ENCODE data around the gene MYH11. TPM values are rescaled to one million over a fixed set of nuclear protein-coding genes. Genes with fewer than 3 reads are reported as not detected.

Gene MYH11
- total and polyA plus RNA-seq, 2 of the 13 experiments (the other 11 are each of a cell fraction or from before 2014, with no cell fraction given) = not detected

- TF ChIP-seq PRDM10 (CRISPR knock-in tag; IDR thresholded peaks at IDR 0.05; ENCODE audit: low read depth) (no peak), MEF2D (CRISPR knock-in tag; IDR thresholded peaks at IDR 0.05) (no peak), ZNF761 (CRISPR knock-in tag; conservative IDR thresholded peaks at IDR 0.05) (no peak), STAT5B (CRISPR knock-in tag; IDR thresholded peaks at IDR 0.05) (no peak)
- TF ChIP-seq, protein P1, sequence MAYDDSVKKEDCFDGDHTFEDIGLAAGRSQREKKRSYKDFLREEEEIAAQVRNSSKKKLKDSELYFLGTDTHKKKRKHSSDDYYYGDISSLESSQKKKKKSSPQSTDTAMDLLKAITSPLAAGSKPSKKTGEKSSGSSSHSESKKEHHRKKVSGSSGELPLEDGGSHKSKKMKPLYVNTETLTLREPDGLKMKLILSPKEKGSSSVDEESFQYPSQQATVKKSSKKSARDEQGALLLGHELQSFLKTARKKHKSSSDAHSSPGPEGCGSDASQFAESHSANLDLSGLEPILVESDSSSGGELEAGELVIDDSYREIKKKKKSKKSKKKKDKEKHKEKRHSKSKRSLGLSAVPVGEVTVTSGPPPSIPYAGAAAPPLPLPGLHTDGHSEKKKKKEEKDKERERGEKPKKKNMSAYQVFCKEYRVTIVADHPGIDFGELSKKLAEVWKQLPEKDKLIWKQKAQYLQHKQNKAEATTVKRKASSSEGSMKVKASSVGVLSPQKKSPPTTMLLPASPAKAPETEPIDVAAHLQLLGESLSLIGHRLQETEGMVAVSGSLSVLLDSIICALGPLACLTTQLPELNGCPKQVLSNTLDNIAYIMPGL (CRISPR knock-in tag; IDR thresholded peaks at IDR 0.05; ENCODE audit: borderline replicate concordance in 1 of 2, low read depth in 1 of 2) = no peak
These were observed 116.9 kb downstream of the MYH11 start (continued) for GRCh38 chr16:15739950-15740349.

DNA sequence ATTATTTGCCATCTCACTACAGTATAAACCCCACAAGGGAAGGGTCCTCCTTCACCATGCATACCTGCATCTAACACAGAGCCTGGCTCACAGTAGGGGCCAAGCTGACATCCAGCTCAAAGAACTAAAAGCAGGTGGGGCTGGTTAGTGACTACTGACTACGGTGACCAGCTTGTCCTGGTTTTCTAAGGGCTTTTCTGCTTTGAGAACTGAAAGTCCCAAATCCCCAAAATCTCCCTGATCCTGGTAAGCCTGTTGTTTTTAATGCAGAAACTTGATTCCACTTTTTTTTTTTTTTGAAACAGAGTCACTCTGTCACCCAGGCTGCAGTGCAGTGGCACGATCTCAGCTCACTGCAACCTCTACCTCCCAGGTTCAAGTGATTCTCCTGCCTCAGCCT, 117.4 kb downstream of the MYH11 start:
- Histone ChIP-seq H3K9me3 (ENCODE audit: low read length) (no peaks in the 10 kb centered on the region), H3K27ac (ENCODE audit: extremely low read length, insufficient read depth, low read length) (no peak overlapping the region), H3K4me2 (ENCODE audit: low read depth, low read length) (no peak overlapping the region), H2AFZ (ENCODE audit: low read length) (no peak overlapping the region), H3K4me1 (ENCODE audit: insufficient read depth, low read length) (peaks cover 16% of the 10 kb centered on the region), H3K4me3 (replicated peaks in 1 of 3; ENCODE audit: insufficient read depth in 1 of 3, low read depth in 2 of 3, low read length in 3 of 3) (no peak overlapping the region), H4K20me1 (ENCODE audit: insufficient read depth, low read length) (no peaks in the 10 kb centered on the region), H3K27me3 (ENCODE audit: control insufficient read depth in 1 of 2, insufficient read depth in 2 of 2, low read length in 2 of 2) (peaks cover 9 to 33% of the 10 kb centered on the region in 2 experiments; a peak in 4 of 5 replicates), H3K36me3 (replicated peaks in 1 of 2; ENCODE audit: control insufficient read depth in 1 of 2, insufficient read depth in 2 of 2, low read length in 2 of 2) (no peaks in the 10 kb centered on the region), H3K79me2 (ENCODE audit: insufficient read depth, low read length) (no peaks in the 10 kb centered on the region), H3K9ac (ENCODE audit: insufficient read depth, low read depth, low read length) (no peak overlapping the region)
- ChIA-PET CTCF (ENCODE audit: low intra/inter-chr PET ratio, low total read pairs) (no interaction called here), POLR2A (no interaction called here)
- no peak for ATAC-seq
- intact Hi-C loops (cut with micrococcal nuclease; ENCODE audit: unreplicated experiment) (no loop called here), in situ Hi-C loops (cut with HindIII; ENCODE audit: extremely low pct_ligation_motif_present, low pct_unique_long_range_greater_than_20kb) (no loop called here)
- no peak for DNase-seq (ENCODE audit: low spot score)
- 29% methylated on average over 2 of the region's 2 CpGs for WGBS (ENCODE audit: low lambda C conversion rate)
- no TSS peak for BruUV-seq (replicated peaks)
- no peak for FAIRE-seq
- no peak for TF ChIP-seq SIN3A (IDR thresholded peaks at IDR 0.05; ENCODE audit: borderline replicate concordance, low read depth, low read length)

Measured in HepG2 (cell line).